ENCODE data around the gene GRK5. TPM values are rescaled to one million over a fixed set of nuclear protein-coding genes. Genes with fewer than 3 reads are reported as not detected.

The GRK5 gene
- total RNA-seq, 1 experiment from 2014 or later, result 1.2 TPM

DNA sequence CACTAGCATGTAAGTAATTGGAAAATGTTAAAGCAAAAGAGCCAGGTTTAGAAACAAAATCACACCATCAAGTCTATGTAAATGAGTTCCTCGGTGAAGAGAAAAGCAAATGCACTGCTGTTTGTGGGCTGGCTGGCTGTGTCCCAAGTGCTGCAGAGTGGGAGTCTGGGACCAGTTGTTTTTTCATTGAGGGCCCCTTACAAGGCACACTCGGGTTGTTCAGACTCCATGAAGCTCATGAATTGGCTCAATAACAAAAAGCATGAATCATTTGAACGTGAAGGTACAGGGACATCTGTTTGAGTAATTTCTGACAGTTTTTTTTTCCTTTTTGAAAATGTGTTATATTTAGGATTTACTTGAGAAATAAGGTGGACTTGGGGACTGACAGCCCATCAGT is 28.0 kb downstream of the GRK5 start:
- Histone ChIP-seq H4K8ac (replicated peaks; ENCODE audit: insufficient read length, low read depth, low read length) (no peak overlapping the region), H4K20me1 (ENCODE audit: control insufficient read depth, insufficient read depth, insufficient read length) (no peaks in the 10 kb centered on the region), H3K27ac (ENCODE audit: insufficient read length, low read depth, low read length) (no peak overlapping the region), H3K27me3 (ENCODE audit: insufficient read depth, low read length) (no peaks in the 10 kb centered on the region), H2BK20ac (ENCODE audit: low read depth, low read length, poor library complexity, severe bottlenecking) (no peak overlapping the region), H4K5ac (ENCODE audit: insufficient read length, low read depth, low read length) (no peak overlapping the region), H4K91ac (ENCODE audit: insufficient read length, low read depth, low read length) (no peak overlapping the region), H3K79me1 (ENCODE audit: insufficient read depth, low read depth, low read length, poor library complexity, severe bottlenecking) (no peaks in the 10 kb centered on the region), H3K56ac (ENCODE audit: insufficient read length, low read depth, low read length) (no peak overlapping the region), H2AFZ (ENCODE audit: low read length) (no peak overlapping the region), H2BK12ac (ENCODE audit: insufficient read length, low read depth, low read length) (no peak overlapping the region), H3K23me2 (ENCODE audit: insufficient read length, low read depth, low read length, poor library complexity, severe bottlenecking) (no peaks in the 10 kb centered on the region), H3K14ac (ENCODE audit: insufficient read depth, low read length) (no peak overlapping the region), H2BK5ac (ENCODE audit: insufficient read length, low read length) (no peak overlapping the region), H3K23ac (ENCODE audit: insufficient read length, low read depth, low read length) (no peak overlapping the region), H2AK5ac (ENCODE audit: insufficient read length, low read length) (no peak overlapping the region), H3K4me2 (ENCODE audit: insufficient read depth, insufficient read length, low read length) (no peak overlapping the region), H3T11ph (ENCODE audit: low read length) (no peak overlapping the region), H3K18ac (ENCODE audit: insufficient read length, low read depth, low read length) (no peak overlapping the region), H3K79me2 (ENCODE audit: insufficient read depth, low read length) (no peaks in the 10 kb centered on the region), H2BK120ac (ENCODE audit: low read depth, low read length, poor library complexity, severe bottlenecking) (no peak overlapping the region), H3K4ac (ENCODE audit: low read depth, low read length) (no peak overlapping the region; the same call in 1 of the 2 replicates), H2BK15ac (ENCODE audit: low read depth, low read length) (no peak overlapping the region), H3K9me3 (ENCODE audit: control insufficient read depth, low read depth, low read length) (no peaks in the 10 kb centered on the region), H3K4me1 (ENCODE audit: insufficient read depth, low read length) (no peaks in the 10 kb centered on the region; the same call in 1 of the 2 replicates), H3K9ac (ENCODE audit: extremely low read depth, insufficient read length, low read length) (no peak overlapping the region)
- H3K27me3 Mint-ChIP-seq (ENCODE audit: low read depth), result no peaks in the 10 kb centered on the region; the same call in 1 of the 2 replicates
- peak overlapping the region in 2 of 3 experiments; percentile 54 to 72; a peak in 1 of 7 replicates for H3K27ac Mint-ChIP-seq
- H3K36me3 Mint-ChIP-seq (ENCODE audit: insufficient read depth in 1 of 3, low read depth in 3 of 3), result peaks cover 0 to 2% (median 0%) of the 10 kb centered on the region in 3 experiments; a peak in 2 of 7 replicates
- H3K9me3 Mint-ChIP-seq, result peaks cover 13 to 15% of the 10 kb centered on the region in 2 experiments
- TF ChIP-seq, protein P1, sequence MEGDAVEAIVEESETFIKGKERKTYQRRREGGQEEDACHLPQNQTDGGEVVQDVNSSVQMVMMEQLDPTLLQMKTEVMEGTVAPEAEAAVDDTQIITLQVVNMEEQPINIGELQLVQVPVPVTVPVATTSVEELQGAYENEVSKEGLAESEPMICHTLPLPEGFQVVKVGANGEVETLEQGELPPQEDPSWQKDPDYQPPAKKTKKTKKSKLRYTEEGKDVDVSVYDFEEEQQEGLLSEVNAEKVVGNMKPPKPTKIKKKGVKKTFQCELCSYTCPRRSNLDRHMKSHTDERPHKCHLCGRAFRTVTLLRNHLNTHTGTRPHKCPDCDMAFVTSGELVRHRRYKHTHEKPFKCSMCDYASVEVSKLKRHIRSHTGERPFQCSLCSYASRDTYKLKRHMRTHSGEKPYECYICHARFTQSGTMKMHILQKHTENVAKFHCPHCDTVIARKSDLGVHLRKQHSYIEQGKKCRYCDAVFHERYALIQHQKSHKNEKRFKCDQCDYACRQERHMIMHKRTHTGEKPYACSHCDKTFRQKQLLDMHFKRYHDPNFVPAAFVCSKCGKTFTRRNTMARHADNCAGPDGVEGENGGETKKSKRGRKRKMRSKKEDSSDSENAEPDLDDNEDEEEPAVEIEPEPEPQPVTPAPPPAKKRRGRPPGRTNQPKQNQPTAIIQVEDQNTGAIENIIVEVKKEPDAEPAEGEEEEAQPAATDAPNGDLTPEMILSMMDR (conservative IDR thresholded peaks at IDR 0.05), result no peak
- no peak for DNase-seq
- H3K4me3 Mint-ChIP-seq, result no peak overlapping the region
- H3K4me1 Mint-ChIP-seq, result peaks cover 15 to 21% of the 10 kb centered on the region in 2 experiments
- WGBS (ENCODE audit: extremely low coverage, insufficient read length, low lambda C conversion rate), result no CpG with 5 or more reads among the region's 3 CpGs

All from H9 (cell line).